Measurements from ENCODE around the gene SIGLEC11.
"Not testable (repeated sequence)": the region's sequence is repeated elsewhere in the genome, so short reads cannot be mapped to it uniquely, and the experiment has no call there.

SIGLEC11 gene

DNA sequence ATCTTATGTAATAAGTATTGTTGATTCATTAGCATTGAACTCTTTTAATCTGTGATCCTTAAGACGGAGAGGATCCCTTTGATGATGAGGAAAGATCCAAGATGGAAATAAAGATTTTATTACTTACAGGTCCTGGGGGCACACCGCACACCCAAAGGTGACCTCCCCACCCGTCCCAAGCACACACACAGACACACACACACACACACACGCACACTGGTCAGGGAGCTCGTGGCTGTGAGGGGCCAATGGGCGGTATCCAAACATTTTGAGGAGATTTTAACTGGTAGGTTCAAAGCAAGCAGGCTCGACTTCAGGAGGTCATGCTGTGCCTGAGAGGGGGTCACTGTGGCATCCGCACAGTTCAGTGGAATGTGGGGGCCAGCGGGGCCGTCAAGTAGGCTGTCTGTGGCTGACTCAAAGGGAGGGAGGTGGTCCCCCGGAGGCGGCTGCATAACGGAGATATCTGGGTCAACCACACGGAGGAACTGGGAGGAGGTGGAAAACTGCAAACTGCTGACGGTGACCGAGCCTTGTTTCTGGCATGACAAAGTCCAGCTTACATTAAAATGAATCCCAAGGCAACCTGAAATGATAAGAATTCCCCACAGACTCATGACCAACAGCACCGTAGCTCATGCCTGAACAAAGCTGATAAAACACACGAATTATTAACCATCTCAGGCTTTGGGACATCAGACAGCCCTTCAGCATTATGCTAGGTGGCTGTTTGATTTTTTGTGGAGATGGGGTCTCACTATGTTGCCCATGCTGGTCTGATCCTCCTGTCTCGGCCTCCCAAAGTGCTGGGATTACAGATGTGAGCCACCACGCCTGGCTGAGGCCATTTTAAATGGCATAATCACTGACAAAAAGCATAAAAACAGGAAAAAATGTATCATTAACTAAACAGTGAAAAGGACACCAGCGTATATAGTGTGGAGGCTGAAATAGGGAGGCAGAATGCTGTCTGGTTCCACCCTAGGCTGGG, 20.9 kb upstream of the SIGLEC11 start:
- DNase-seq (ENCODE audit: low read depth): no peak

DNA sequence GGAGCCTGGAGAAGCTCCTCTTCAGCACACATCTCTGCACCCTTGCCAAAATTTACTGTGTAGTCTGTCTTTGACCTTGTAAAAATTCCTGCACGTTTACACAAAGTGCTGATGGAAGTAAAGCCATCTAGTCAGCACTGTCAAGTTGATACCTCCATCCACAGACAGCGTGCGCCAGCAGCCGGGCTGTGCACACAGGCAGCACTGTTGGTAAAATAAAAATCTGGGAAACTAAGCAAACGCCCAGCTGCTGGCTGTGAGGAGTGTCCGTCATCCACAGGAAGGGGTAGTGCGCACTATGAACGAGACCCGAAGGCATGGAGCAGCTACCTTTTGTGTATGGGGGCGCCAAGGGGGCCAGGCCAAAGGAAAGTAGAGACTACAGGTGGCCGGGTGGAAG, 17.4 kb upstream of the SIGLEC11 start:
- no peak for DNase-seq (ENCODE audit: low read depth)

DNA sequence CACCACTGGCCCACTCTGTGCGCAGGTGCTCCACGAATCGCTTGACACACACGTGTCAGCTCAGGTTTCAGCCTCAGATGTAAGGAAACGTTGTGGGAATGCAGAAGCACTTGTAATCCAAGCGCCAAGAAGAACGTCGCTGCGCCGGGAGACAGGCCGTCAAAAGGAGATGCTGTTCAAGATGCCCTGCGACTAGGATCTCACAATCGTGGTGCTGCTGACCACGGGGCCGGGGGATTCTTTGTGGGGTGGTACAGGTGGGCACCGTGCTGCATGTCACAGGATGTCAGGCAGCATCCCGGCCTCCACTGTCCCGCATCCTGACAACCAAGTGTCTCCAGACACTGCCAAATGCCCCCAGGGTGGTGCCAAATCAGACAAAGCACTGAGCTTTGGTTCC, 16.9 kb upstream of the SIGLEC11 start:
- DNase-seq (ENCODE audit: low read depth): no peak

DNA sequence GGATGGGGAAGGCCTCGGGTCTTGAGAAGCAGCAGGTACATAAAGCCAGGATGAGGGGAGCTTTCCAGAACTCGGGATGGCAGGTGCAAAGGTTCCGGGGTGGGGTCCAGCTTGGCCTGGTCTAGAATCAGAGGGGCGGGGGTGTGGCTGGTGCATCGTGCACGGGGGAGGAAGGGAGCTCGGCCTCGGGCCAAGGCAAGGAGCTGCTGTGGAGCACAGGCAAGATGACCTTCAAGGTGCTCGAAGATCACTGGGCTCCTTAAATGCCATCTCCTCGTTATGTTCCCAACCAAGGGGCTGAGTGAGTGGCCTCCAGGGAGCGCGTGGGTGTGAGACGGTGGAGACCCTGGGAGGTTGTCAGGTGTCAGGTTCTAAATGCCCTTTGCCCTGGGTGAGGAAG, 16.1 kb upstream of the SIGLEC11 start:
- DNase-seq (ENCODE audit: low read depth): no peak

DNA sequence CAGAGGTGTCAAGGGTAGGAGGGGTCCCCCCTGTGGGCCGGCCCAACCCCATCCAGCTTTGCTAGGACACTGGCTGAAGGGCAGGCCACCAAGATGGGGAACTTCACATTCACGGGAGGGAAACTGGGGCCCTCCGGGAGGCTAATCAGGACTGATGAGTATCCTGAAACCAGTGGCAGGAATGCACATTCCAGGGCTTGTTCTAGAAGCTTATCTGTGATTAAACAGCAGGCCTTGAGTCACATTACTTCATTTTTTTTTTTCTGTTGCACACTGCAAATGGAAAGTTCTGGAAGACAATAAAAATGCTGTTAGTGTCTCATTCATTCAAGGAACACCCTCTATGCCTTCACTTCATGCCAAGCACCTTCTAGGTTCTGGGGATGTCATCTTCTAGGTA, 15.5 kb upstream of the SIGLEC11 start:
- no peak for DNase-seq (ENCODE audit: low read depth)

DNA sequence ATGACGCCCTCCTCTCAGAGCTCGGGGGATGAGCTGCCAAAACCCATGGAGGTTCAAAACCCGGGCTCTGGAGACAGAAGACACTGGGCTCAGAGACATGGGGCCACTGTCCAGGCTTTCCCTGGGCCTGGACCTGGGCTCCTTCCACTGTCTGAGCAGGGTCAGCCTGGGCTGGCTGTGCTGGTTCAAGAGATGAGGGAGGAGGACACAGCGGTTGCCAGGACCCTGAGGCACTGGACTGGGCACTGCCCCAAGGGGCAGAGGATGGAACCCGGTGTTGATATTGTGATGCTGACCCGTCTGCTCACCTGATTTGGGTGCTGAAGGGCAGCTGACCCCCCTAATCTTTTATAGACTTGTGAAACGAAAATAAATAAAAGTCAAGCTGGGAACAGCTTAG, 14.1 kb upstream of the SIGLEC11 start:
- no peak for DNase-seq (ENCODE audit: low read depth)

DNA sequence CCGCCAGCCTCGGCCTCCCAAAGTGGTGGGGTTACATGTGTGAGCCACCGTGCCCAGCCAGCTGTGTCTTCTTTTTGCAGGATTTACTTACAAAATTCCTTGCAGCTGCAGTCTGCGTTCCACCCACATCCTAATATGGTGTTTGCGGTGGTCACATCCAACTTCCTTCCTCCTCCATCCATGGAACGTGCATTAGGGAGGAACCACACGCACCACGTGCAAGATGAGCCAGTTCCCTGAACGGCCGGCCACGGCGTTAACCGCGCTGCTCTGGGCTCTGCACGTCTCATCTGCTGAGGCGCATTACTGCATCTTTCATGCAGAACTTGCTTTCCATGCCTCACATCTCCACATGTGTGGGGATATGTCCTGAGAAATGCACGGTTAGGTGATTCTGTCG, 13.0 kb upstream of the SIGLEC11 start:
- no peak for DNase-seq (ENCODE audit: low read depth)

DNA sequence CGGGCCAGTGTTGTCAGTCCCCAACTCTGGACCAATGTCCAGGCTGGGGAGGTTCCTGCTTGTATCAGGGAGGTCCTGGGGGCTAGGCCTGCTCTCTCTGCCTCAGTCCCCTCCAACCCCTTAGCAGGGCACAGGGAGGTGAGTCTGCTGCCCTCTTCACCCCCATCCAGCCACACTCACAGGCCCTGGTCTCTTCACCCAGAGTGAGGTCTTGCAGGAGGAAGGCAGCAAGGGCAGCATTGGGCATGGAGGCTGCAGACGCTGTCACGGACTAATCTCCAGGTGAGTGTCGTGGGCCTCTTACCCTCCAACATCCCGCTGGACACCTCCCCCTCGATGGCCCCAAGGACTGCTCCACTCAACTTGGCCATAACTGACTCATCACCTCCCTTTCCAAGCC, 11.9 kb upstream of the SIGLEC11 start:
- no peak for DNase-seq (ENCODE audit: low read depth)

DNA sequence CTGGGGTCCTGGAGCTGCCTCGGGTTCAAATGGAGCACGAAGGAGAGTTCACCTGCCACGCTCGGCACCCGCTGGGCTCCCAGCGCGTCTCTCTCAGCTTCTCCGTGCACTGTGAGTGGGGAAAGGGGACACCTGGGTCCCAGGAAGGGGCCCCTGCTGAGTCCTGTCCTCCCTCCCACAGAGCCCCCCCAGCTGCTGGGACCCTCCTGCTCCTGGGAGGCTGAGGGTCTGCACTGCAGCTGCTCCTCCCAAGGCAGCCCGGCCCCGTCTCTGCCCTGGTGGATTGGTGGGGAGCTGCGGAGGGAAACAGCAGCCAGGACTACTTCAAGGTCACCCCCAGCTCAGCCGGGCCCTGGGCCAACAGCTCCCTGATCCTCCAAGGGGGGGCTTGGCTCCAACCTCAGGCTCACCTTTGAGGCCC, 11.0 kb upstream of the SIGLEC11 start:
- no peak for DNase-seq (ENCODE audit: low read depth)

DNA sequence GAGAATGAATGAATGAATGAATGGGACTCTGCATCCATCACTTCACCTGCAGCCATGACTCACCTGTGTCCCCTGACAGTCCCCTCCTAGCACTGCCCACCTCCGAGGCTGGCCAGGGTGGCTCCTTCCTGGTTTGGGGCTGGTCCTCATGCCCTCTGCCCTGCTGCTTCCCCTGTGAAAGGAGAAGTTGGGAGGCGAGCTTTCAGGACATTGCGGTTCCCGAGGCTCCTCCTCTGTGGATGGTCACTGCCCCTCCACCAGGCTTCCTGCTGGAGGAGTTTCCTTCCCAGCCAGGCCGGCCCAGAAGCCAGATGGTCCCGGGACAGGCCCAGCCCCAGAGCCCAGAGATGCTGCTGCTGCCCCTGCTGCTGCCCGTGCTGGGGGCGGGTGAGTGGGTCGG, 8.4 kb upstream of the SIGLEC11 start:
- DNase-seq (ENCODE audit: low read depth): not testable (repeated sequence)

DNA sequence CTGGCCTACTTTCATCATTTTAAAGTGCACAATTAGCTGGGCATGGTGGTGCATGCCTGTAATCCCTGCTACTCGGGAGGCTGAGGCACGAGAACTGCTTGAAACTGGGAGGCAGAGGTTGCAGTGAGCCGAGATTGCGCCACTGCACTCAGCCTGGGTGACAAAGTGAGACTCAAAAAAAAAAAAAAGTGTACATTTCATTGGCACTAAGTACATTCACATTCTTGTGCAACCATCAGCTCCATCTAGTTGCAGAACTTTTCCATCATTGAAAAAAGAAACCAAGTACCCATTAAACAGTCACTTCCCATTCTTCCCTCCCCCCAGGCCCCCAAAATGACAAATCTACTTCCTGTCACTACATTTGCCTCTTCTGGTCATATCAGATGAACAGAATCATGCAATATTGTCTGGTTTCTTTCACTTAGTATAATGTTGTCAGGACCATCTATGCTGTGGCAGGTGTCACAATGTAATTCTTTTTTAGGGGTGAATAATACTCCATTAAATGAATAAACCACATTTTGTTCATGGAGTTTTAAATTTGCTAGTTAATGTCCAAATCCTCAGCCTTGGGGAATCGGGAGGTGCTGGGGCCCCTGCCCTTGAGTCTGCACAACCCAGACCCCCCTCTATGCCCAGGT, 7.4 kb upstream of the SIGLEC11 start:
- DNase-seq (ENCODE audit: low read depth): no peak

DNA sequence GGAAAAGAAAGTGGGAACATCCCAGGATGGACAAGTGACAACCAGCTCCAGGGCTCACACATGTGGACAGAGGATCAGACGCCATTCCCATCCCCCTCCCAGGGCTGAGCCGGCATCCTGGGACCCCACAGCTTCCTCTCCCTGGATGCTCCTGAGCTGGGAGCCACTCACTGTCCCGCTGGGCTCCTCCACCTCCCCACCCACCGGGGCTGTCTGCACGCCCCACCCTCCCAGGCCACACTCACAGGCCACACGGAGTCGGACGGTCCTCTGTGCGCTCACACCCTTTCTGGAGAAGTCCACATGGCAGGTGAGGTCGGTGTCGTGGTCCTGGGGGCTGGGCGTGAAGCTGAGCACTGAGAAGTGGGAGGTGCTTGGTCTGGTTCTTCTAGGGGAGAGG, 1.1 kb downstream of the SIGLEC11 start:
- DNase-seq (ENCODE audit: low read depth): not testable (repeated sequence)

DNA sequence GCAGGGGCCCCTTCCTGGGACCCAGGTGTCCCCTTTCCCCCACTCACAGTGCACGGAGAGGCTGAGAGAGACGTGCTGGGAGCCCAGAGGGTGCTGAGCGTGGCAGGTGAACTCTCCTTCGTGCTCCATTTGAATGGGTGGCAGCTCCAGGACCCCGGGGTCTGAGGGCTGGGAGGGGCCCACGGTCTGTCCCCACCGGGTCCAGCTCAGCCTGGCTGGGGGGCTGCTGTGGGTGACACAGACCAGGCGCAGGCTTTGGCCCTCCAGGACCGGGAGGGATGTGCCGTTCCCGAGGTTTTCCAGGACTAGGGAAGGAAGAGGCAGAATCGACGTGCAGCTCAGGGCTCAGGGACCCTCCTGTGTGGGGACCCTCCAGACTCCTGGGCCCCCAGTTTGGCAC, 2.4 kb downstream of the SIGLEC11 start:
- not testable (repeated sequence) for DNase-seq (ENCODE audit: low read depth)

DNA sequence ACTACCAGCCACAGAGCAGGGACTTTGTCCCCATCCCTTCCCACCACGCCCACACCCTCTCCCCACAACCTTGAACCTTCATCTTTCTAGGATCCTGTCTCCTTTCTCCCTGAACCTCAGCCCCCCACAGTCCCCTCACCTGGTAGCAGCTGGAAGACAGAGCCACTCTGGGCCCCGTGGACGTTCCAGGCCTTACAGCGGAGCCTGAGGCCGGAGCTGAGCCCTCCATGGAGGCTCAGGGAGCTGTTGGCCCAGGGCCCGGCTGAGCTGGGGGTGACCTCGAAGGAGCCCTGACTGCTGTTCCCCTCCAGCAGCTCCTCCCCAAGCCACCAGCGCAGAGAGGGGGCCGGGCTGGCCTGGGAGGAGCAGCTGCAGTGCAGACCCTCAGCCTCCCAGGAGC, 2.8 kb downstream of the SIGLEC11 start:
- DNase-seq (ENCODE audit: low read depth): not testable (repeated sequence)

DNA sequence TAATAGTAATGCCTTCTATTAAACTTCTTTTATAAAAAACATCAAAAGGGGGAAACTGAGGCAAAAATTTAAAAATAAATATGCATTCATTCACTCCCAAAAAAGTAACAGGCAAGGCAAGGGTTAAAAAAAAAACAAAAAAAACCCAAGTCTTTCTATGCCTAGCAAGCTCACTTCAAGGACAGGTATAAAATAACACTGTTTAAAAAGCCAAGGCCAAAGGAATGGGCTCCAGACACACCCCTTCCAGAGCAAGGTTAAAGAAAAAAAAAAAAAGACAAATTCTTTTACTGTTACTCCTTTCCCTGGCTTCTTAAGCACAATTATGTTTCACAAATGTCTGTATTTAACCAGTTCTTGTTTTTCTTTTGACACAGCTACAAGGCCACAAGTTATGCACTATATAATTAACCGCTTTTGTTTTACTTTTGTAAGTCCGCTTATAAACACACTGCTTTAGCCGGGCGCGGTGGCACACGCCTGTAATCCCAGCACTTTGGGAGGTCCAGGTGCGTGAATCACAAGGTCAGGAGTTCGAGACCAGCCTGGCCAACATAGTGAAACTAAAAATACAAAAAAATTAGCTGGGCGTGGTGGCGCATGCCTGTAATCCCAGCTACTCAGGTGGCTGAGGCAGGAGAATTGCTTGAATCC, 3.6 kb downstream of the SIGLEC11 start:
- DNase-seq (ENCODE audit: low read depth): no peak

DNA sequence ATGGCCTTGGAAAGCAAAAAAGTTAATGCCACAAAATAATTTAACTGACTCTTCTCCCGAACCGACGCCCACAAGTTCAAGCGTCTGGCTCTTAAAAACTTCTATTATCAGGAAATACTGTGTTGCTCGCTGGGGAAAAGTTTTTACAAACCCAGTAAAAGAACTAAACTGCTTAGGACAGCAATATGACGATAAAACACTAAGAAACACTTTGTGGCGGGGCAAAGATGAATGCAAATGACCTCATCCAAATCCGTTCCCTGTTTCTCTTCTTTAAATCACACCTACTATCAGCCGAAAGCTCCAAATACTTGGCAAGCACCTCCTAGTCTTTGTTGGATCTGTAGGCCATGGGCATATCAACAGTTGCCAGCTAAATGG, 4.9 kb downstream of the SIGLEC11 start:
- DNase-seq (ENCODE audit: low read depth): no peak

DNA sequence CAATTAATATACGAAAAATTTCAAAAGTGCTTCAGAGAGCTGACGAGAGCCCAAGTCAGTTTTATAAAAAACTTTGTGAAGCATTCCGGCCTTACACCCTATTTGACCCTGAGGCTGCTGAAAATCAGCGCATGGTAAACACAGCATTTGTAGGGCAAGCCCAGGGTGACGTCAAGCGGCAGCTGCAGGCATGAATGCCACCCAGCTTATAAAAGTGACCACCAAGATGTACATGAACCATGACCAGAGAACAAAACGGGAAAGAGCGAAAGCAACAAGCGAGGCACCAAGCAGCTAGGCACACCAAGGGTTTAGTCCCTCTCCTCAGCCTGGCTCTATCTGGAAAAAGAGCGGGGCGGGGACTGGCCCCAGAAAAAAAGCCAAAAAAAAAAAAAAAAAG, 6.0 kb downstream of the SIGLEC11 start:
- DNase-seq (ENCODE audit: low read depth): no peak

DNA sequence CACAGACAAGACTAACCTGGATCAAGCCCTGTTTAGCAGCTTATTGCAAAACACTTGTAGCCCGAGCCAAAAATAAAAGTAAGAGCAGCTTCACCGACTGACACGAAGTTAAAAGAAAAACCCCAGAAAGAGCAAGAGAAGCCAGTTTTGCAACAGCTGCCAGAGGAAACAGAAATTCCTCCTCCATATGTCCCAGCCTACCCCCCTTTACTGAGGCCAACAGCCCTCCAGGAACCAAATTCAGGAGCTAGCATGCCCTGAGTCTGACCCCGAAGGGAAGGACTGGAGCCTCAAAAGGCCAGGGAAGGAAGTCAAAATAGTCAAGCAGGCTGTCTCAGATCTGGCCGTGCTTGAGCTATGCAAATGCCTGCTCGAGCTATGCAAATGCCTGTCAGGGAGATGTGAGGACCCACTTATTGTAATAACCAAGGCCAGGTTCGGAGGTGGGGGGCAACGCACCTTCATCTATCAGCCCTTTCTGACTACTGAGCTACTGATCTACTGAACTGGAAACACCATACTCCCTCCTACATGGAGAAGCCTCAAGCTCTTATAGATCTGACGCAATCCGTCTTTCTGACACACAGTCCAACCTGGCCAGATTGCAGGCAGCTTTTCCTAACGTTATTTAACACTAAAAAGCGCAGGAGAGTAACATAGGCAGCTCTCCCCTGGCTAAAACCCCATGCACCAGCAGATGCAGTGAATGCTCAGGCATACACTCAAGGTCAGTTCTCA, 6.7 kb downstream of the SIGLEC11 start:
- DNase-seq (ENCODE audit: low read depth): no peak

DNA sequence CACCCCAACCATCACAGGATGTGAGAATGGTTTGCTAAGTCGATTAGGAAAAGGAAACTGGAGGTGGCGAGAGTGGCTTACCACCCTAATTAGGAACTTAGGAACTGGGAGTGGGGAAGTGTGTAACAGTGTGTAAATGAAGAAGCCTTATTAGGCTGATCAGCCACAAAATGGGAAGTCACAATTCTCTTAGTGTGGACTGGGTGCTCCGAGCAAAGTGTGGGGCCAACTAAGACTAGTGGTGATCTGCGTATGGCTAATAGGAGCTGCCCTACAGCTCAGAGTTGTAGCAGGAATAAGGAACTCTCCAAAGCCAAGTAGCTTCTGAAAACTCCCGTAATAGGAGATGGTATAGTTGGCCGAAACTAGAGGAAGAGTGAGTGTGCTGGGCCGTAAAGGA, 7.6 kb downstream of the SIGLEC11 start:
- DNase-seq (ENCODE audit: low read depth): no peak

DNA sequence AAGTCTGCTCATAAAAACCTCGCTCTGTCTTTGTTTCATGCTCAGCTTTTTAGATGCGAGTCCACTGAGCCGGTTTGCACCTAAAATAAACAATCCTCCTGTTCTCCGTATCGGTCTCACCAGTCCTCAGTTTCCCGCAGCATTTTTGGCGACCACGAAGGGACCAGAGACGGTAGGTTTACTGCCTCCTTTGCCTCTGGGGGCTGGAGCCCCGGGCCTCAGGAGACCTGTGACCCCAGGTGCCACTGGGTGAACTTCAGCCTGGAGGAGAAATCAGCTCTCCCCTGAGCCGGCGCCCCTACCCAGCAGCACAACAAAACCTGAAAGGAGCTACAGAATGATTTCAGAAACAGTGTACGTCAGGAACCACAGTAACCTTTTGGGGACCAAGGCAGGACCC, 8.1 kb downstream of the SIGLEC11 start:
- DNase-seq (ENCODE audit: low read depth): no peak

DNA sequence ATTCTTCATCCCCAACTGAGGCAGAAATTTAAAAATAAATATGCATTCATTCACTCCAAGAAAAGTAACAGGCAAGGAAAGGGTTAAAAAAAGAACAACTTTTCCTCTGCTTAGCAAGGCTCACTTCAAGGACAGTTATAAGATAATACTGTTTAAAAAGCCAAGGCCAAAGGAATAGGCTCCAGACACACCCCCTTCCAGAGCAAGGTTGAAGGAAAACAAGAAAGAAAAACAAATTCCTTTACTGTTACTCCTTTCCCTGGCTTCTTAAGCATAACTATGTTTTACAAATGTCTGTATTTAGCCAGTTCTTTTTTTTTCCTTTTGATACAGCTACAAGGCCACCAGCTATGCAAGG, 8.5 kb downstream of the SIGLEC11 start:
- DNase-seq (ENCODE audit: low read depth): no peak

DNA sequence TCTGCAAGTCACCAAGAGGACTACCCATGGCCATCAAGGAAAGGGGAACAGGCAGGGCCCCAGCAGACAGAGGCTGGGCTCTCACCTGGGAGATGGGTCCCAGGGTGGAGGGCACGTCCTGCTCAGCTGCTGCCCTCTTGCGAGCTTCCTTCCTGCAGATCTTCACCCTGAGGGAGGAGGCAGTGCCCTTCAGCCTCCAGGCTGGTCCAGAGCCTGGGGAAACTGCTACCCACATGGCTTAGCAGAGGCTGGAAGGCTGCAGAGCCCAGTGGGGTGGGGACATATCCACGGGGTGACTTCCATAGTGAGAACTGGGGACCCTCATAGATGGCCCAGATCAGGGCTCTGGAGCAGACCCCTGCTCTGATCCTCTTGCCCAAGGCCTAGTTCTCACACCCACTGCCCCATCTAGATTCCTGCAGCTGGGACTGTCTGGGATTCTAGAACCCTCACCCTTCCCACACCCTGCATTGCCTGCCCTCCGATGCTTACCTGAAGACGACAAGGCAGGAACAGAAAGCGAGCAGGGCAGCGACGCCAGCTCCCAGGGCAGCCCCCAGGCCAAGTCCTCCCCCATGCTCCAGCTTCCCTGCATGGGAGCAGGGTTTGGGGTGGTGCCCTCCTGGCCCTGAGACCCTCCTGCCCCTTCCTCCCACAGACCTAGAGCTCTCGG, 9.0 kb downstream of the SIGLEC11 start:
- no peak for DNase-seq (ENCODE audit: low read depth)

Measured in activated T-cell treated with anti-CD3 and anti-CD28 coated beads for 48 hours (primary cell).